Activated CD4-positive, CD25-positive, alpha-beta regulatory T cell treated with anti-CD3 and anti-CD28 coated beads, Interleukin-2, amount 50 U/mL, for 24 hours (primary cell): Measurements from ENCODE around the gene CAMKK2.
"Not testable (repeated sequence)": the region's sequence is repeated elsewhere in the genome, so short reads cannot be mapped to it uniquely, and the experiment has no call there.

ENCODE experiments used
- ATAC-seq, 2 donors: fragments of 150-1000 bp; cut with Tn5 transposase; one replicate each; pipeline ENCODE4 v1.10.0; 2021; ENCODE audit warnings: mild to moderate bottlenecking in 1 of 2, moderate library complexity in 1 of 2

Gene CAMKK2

GRCh38 chr12:121222847-121223246, 73.7 kb downstream of the CAMKK2 start:
- peak in 1 of 2 donors; percentile 30 for ATAC-seq

GRCh38 chr12:121219353-121219986, 77.0 kb downstream of the CAMKK2 start:
- ATAC-seq, result no peak

- ATAC-seq, result no peak
Measured at GRCh38 chr12:121218588-121219352, 77.7 kb downstream of the CAMKK2 start.

GRCh38 chr12:121217761-121218160, 78.7 kb downstream of the CAMKK2 start:
- ATAC-seq, result no peak

GRCh38 chr12:121217063-121217462, 79.4 kb downstream of the CAMKK2 start:
- ATAC-seq, result no peak

- no peak for ATAC-seq
Measured at GRCh38 chr12:121216102-121216501, 80.4 kb downstream of the CAMKK2 start.

GRCh38 chr12:121214855-121215745, 81.4 kb downstream of the CAMKK2 start:
- ATAC-seq, result peak in 1 of 2 donors; percentile 19

- ATAC-seq, result peak; percentile 69 to 83
Measured at GRCh38 chr12:121214166-121214777, 82.2 kb downstream of the CAMKK2 start.

- ATAC-seq, result no peak
Measured at GRCh38 chr12:121212875-121213274, 83.6 kb downstream of the CAMKK2 start.

- peak; percentile 56 to 64 for ATAC-seq
Measured at GRCh38 chr12:121209624-121210572, 86.6 kb downstream of the CAMKK2 start, which contains the start of gene P2RX4. TSS of gene P2RX4 (plus strand) at chr12:121210129. CDS start at chr12:121210165, 36 bp downstream.

GRCh38 chr12:121209221-121209620, 87.3 kb downstream of the CAMKK2 start:
- no peak for ATAC-seq

GRCh38 chr12:121208571-121208970, 87.9 kb downstream of the CAMKK2 start:
- not testable (repeated sequence) for ATAC-seq

- no peak for ATAC-seq
Measured at GRCh38 chr12:121205491-121205890, 91.0 kb downstream of the CAMKK2 start.

- ATAC-seq, result no peak
Measured at GRCh38 chr12:121203482-121203881, 93.0 kb downstream of the CAMKK2 start.

- no peak for ATAC-seq
Measured at GRCh38 chr12:121202407-121203355, 93.8 kb downstream of the CAMKK2 start.

GRCh38 chr12:121201140-121201539, 95.4 kb downstream of the CAMKK2 start:
- not testable (repeated sequence) for ATAC-seq

GRCh38 chr12:121198949-121199348, 97.6 kb downstream of the CAMKK2 start:
- ATAC-seq, result no peak

GRCh38 chr12:121196902-121197301, 99.6 kb downstream of the CAMKK2 start:
- no peak for ATAC-seq

- no peak for ATAC-seq
Measured at GRCh38 chr12:121191151-121191550, 105.4 kb downstream of the CAMKK2 start.

- peak in 1 of 2 donors; percentile 43 for ATAC-seq
Measured at GRCh38 chr12:121190523-121191031, 105.9 kb downstream of the CAMKK2 start.
